Neural cell (in vitro differentiated cells): ENCODE measurements around the gene RPS6KA2. TPM values are rescaled to one million over a fixed set of nuclear protein-coding genes. Genes with fewer than 3 reads are reported as not detected.

Source experiments
- H2AFZ ChIP-seq: fragments of 200-600, 300-800 bp; sonication (generic), shearing (Covaris generic); 2 replicates; pipeline ENCODE4 v1.6.0; 2014; ENCODE audit warnings: low read depth, mild to moderate bottlenecking, antibody characterized with exemption, low read length, moderate library complexity
- H3F3A ChIP-seq: fragments of 200-600 bp; shearing (Covaris generic); 2 replicates; pipeline ENCODE4 v1.6.1; 2016; ENCODE audit warnings: mild to moderate bottlenecking, moderate library complexity, mixed read lengths, antibody characterized with exemption, low read length; ENCODE audit not compliant: insufficient read depth, poor library complexity, severe bottlenecking
- H3K27ac ChIP-seq: fragments of 200-600, 300-800 bp; sonication (generic), shearing (Covaris generic); 2 replicates; pipeline ENCODE4 v1.5.1; 2014; ENCODE audit warnings: mild to moderate bottlenecking, low read length, moderate library complexity
- H3K27me3 ChIP-seq: fragments of 300-800, 200-600 bp; sonication (generic), shearing (Covaris generic); 2 replicates; pipeline ENCODE4 v1.6.0; 2014; ENCODE audit warnings: mild to moderate bottlenecking, low read depth, low read length, moderate library complexity; ENCODE audit not compliant: insufficient read depth
- H3K36me3 ChIP-seq: fragments of 300-800, 200-600 bp; sonication (generic), shearing (Covaris generic); 2 replicates; pipeline ENCODE4 v1.5.1; 2014; ENCODE audit warnings: mild to moderate bottlenecking, antibody characterized with exemption, low read length, moderate library complexity; ENCODE audit not compliant: insufficient read depth
- H3K4me2 ChIP-seq: fragments of 300-800, 200-600 bp; sonication (generic), shearing (Covaris generic); 2 replicates; pipeline ENCODE4 v1.6.0; 2014; ENCODE audit warnings: mild to moderate bottlenecking, low read length
- H3K4me3 ChIP-seq: fragments of 300-800, 200-600 bp; sonication (generic), shearing (Covaris generic); 2 replicates; pipeline ENCODE4 v1.5.1; 2014; ENCODE audit warnings: mild to moderate bottlenecking, low read length, moderate library complexity
- H3K79me2 ChIP-seq: fragments of 200-600 bp; shearing (Covaris generic); replicated peaks from 2 replicates; pipeline ENCODE4 v1.6.0; 2014; ENCODE audit warnings: mild to moderate bottlenecking, low read length, moderate library complexity; ENCODE audit not compliant: insufficient read depth
- H3K9ac ChIP-seq: fragments of 300-800, 200-600 bp; sonication (generic), shearing (Covaris generic); 2 replicates; pipeline ENCODE4 v1.6.1; 2016; ENCODE audit warnings: mild to moderate bottlenecking, low read length, mixed read lengths
- H3K9me2 ChIP-seq: fragments of 200-600 bp; shearing (Covaris generic); 2 replicates; pipeline ENCODE4 v1.6.1; 2016; ENCODE audit warnings: mild to moderate bottlenecking, low read length, mixed read lengths; ENCODE audit not compliant: insufficient read depth
- H3K9me3 ChIP-seq: fragments of 200-600, 300-800 bp; sonication (generic), shearing (Covaris generic); 2 replicates; pipeline ENCODE4 v1.6.1; 2016; ENCODE audit warnings: mild to moderate bottlenecking, mixed run types, low read length, moderate library complexity, mixed read lengths
- H4K20me1 ChIP-seq: fragments of 200-600 bp; shearing (Covaris generic); 2 replicates; pipeline ENCODE4 v1.6.1; 2016; ENCODE audit warnings: mild to moderate bottlenecking, mixed run types; ENCODE audit not compliant: insufficient read depth
- EP300 ChIP-seq: fragments of 450-650 bp; conservative IDR thresholded peaks from 2 replicates; pipeline ENCODE4 v1.6.1; 2014; ENCODE audit warnings: antibody characterized with exemption, mild to moderate bottlenecking, moderate library complexity; ENCODE audit not compliant: poor library complexity, severe bottlenecking
- EZH2 ChIP-seq: fragments of 200-600, 300-800 bp; shearing (Covaris generic), sonication (generic); IDR thresholded peaks from 2 replicates; pipeline ENCODE4 v1.6.1; 2014; ENCODE audit warnings: antibody characterized with exemption, low read length, borderline replicate concordance, mild to moderate bottlenecking; ENCODE audit not compliant: insufficient read depth, poor library complexity, severe bottlenecking
- POLR2AphosphoS5 ChIP-seq: IDR thresholded peaks from 2 replicates; pipeline ENCODE4 v1.6.1; 2012
- RAD21 ChIP-seq: fragments of 450-650 bp; conservative IDR thresholded peaks from 2 replicates; pipeline ENCODE4 v1.6.1; 2014; ENCODE audit warnings: antibody characterized with exemption, mild to moderate bottlenecking, moderate library complexity
- REST ChIP-seq: IDR thresholded peaks from 2 replicates; pipeline ENCODE4 v1.6.1; 2012; ENCODE audit warnings: borderline replicate concordance
- SMC3 ChIP-seq: fragments of 450-650 bp; conservative IDR thresholded peaks from 2 replicates; pipeline ENCODE4 v1.6.1; 2014; ENCODE audit warnings: antibody characterized with exemption, mild to moderate bottlenecking, moderate library complexity; ENCODE audit not compliant: poor library complexity
- TAF1 ChIP-seq: IDR thresholded peaks from 2 replicates; pipeline ENCODE4 v1.6.1; 2012; ENCODE audit warnings: low read depth
- polyA plus RNA-seq: library from polyadenylated mRNA; depleted of rRNA; stranded (reverse); fragments of >200 nt; gene quantifications from 2 replicates; pipeline ENCODE4 v1.2.3, GENCODE V29; 2014
- TF ChIP-seq, protein P1 (sequence below): fragments of 450-650 bp; IDR thresholded peaks from 2 replicates; pipeline ENCODE4 v1.5.1; 2014; ENCODE audit warnings: antibody characterized with exemption, mild to moderate bottlenecking, moderate library complexity; ENCODE audit not compliant: poor library complexity, severe bottlenecking

Gene RPS6KA2
- polyA plus RNA-seq, 1 donor from 2014 or later, result 34.3 TPM

DNA sequence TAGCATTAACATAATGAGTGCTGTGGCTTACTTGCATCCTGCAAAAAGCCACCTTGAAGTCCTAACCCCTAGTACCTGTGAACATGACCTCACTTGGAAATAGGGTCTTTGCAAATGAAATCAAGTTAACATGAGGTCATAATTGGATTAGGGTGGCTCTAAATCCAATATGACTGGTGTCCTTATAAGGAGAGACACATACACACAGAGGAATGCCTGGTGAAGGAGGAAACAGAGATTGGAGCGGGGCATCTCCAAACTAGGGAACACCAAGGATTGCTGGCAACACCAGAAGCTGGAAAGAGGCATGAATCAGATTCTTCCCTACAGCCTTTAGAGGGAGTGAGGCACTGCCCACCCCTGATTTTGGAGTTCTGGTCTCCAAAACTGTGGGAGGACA, 17.6 kb upstream of the RPS6KA2 start:
- no peaks in the 10 kb centered on the region for H3F3A ChIP-seq
- no peaks in the 10 kb centered on the region for H3K27me3 ChIP-seq
- no peaks in the 10 kb centered on the region for H3K36me3 ChIP-seq
- no peaks in the 10 kb centered on the region for H3K9me2 ChIP-seq
- H3K4me2 ChIP-seq, result no peak overlapping the region
- peaks cover 4% of the 10 kb centered on the region for H3K9me3 ChIP-seq
- H4K20me1 ChIP-seq, result no peaks in the 10 kb centered on the region
- no peak overlapping the region for H3K9ac ChIP-seq
- H3K27ac ChIP-seq, result no peak overlapping the region
- TF ChIP-seq, protein P1, sequence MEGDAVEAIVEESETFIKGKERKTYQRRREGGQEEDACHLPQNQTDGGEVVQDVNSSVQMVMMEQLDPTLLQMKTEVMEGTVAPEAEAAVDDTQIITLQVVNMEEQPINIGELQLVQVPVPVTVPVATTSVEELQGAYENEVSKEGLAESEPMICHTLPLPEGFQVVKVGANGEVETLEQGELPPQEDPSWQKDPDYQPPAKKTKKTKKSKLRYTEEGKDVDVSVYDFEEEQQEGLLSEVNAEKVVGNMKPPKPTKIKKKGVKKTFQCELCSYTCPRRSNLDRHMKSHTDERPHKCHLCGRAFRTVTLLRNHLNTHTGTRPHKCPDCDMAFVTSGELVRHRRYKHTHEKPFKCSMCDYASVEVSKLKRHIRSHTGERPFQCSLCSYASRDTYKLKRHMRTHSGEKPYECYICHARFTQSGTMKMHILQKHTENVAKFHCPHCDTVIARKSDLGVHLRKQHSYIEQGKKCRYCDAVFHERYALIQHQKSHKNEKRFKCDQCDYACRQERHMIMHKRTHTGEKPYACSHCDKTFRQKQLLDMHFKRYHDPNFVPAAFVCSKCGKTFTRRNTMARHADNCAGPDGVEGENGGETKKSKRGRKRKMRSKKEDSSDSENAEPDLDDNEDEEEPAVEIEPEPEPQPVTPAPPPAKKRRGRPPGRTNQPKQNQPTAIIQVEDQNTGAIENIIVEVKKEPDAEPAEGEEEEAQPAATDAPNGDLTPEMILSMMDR, result no peak
- TF ChIP-seq RAD21 (no peak), TAF1 (no peak)
- H3K4me3 ChIP-seq, result no peak overlapping the region
- no peaks in the 10 kb centered on the region for H3K79me2 ChIP-seq
- no peak overlapping the region for H2AFZ ChIP-seq

DNA sequence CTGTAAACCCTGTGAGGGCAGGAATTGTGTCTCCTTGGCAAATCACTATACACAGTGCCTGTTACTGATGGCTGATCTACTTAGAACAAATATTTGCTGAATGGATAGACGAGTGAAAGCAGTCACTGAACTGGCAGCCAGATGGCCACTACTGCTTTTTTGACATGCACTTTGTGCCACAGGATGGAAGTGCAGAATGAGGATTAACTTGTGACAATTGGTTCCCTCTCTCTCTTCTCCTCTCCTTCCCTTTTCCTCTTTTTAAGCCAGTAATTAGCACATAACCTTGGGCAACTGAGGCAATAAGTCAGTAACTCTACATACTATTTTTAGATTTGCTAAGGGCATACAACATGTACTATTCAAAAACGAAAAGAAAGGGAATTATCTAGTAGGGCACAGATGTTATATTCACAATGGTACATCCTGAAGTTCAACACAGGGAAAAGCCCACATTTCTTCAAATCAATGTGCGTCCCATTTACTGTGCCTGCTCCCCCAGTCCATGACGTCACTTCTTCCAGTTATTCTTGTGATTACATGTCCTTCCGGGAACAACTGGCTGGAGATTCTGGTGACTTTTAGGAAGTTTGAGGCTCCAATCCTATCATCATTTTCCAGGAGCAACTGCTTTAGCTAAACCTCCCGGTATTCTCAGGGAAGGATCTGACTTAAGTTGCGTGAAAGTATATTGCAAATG, 17.0 kb upstream of the RPS6KA2 start:
- Histone ChIP-seq H3K9ac (no peak overlapping the region), H3F3A (no peaks in the 10 kb centered on the region), H3K9me2 (no peaks in the 10 kb centered on the region), H3K79me2 (no peaks in the 10 kb centered on the region), H3K4me2 (no peak overlapping the region), H3K9me3 (peaks cover 4% of the 10 kb centered on the region), H4K20me1 (no peaks in the 10 kb centered on the region), H2AFZ (no peak overlapping the region), H3K27me3 (no peaks in the 10 kb centered on the region), H3K4me3 (no peak overlapping the region), H3K36me3 (no peaks in the 10 kb centered on the region), H3K27ac (no peak overlapping the region)
- TF ChIP-seq, protein P1, result no peak
- TF ChIP-seq EZH2 (no peak), SMC3 (no peak), REST (no peak), EP300 (no peak), RAD21 (no peak), POLR2AphosphoS5 (no peak), TAF1 (no peak)
